HG03558 (cell line): Measurements from ENCODE around the gene HOXA3.

Experiments used
- ATAC-seq: cut with Tn5 transposase; IDR thresholded peaks from one replicate; pipeline ENCODE4 v1.9.1; 2021; ENCODE audit warnings: moderate number of reproducible peaks; ENCODE audit not compliant: unreplicated experiment; ENCODE audit errors: extremely low read depth

HOXA3 gene

DNA sequence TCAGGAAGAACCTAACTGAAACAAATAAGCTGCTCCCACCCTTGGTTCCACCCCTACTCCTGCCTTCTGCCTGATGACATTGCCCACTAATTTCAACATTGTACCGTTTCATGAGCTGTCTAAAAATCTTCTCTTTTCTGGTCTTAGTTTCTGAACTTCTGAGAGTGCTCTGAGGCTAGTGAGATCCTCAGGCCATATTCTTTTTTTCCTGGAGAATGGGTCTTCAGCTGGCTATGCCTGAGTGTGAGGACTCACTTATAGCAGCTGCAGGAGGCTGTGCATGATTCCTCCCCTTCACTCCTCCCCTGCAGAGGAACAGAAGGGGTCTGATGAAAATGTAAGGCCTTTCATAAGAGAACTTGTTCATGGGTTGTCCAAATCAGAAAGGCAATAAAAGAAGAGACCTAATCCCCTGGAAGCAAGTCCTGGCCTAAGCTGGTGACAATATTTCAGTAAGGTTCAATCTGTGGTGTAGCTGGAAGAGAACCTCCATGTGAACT lies 32.9 kb downstream of the HOXA3 start:
- ATAC-seq = no peak

DNA sequence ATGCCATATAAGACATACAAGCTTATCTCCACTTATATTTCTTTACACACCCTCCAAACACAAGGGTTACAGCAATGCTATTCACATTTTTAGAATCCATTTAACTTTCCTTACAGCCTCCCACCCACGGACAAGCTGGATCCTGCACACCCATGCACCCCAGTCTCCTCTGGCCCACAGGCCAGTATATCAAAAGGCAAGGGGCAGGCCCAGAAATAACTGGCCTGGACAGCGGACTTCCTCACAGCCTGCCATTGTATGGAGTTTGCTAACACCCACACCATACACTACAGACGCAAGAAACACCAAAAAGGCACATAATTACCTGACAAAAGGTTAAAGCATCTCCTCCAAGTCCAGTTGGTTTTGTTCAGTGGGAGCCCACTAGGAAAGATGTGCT lies 33.8 kb downstream of the HOXA3 start:
- no peak for ATAC-seq

DNA sequence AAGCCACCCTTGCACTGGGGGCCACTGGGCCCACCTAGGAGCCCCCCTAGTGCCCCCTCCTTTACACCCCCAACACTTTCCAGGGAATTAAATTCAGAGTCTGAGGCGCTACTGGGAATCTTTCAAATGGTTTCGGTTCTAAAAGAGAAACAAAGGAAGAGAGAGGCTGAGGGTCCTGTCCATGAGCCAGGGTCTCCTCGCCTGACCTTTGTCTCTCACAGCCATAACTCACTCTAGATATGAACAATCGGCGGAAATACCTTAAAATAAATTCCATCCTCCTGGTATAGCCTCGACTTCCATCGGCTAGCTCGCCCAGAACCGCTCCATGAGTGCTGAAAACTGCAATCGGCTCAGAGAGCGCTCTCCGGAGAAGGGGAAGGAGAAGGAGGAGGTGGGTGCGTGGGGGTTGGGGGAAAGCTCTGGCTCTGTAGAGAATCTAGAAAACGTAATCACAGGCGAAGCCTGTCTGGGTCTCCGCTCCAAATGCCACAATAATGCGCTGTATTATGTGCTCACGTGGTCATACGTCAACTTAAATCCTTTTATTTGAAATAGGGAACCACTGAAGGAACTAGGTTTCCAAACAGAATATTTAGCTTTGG lies 34.4 kb downstream of the HOXA3 start:
- no peak for ATAC-seq

DNA sequence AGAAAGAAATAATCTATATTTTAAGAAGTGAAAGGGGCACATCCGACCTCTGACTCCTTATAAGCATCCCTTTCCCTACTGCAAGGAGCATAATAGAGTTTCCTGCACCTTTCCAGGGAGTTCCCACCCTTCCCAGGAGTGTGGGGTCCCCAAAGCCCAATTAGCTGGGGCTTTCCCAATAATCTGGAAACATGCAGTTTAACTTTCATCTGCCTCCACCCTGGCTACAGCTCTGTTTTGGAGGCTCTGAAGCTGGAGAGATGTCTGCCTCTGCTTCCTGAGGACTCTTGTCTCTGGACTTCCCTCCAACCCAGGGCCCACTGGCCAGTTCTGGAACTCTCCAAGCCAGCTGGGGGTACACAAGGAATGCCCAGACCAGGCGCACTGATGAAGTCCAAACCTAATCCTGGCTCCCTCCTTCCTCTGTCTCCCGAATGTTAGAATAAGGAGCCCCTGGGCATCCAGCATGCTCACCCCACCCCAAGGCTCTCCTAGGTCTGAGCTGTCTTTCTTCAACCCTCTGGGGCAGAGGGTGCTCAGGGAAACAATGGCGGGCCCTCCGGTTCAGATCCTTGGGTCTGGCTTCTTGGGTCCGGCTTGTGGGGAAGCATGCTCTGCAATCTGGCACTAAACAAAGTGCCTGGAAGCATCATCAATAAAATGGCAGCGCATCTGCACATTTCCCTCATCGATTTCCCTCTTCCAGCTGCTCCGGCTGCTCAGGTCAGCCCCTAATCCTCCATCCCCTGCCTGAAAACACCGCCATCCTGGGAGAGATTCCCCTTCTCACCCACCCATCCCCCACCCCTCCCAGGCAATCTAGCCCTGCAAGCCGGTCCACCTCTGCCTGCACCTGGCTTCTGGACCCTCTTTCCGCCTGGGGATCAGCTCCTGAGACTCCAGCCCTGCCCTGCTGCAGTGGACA lies 35.2 kb downstream of the HOXA3 start:
- ATAC-seq = no peak

DNA sequence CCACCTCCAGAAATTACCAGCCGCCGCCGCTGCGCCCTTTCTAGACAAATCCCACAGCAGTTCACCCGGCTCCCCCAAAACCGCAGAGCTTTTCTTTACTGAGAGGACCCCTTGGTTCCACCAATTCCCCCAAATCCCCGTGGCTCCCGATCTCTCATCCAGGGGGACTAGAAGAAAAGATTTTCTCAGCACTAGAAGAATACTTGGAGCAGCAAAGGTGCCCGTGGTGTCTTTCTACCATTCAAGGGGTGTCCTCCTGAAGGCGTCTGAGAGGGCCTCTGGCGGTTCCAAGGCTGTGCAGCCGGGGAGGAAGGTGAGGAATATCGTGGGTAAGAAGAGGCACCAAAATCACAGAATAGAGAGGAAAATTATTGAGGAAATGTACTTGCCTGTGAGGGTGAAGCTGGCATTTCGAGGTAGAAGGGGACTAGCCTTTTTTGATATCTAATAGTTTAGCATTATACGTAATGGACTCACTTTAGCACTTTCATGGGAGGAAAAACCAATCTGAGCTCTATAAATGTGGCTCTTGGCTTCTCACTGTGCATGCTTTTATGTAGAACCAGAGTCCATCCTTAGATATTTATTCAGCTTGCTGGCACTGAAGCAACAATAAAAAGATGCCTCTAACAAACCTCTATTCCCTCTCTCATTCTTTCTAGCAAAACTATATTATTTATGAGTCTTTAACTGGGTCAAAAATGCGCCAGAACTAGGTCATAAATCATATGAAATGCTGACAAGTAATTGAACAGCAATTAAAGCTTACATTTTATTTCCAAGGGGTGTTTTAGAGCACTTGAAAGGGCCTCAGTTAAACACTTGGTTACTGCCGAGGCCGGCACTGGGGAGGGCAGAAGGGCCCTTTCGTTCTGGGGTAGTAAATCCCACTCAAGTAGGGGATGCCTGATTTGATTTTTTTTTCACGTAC lies 36.1 kb downstream of the HOXA3 start:
- no peak for ATAC-seq

DNA sequence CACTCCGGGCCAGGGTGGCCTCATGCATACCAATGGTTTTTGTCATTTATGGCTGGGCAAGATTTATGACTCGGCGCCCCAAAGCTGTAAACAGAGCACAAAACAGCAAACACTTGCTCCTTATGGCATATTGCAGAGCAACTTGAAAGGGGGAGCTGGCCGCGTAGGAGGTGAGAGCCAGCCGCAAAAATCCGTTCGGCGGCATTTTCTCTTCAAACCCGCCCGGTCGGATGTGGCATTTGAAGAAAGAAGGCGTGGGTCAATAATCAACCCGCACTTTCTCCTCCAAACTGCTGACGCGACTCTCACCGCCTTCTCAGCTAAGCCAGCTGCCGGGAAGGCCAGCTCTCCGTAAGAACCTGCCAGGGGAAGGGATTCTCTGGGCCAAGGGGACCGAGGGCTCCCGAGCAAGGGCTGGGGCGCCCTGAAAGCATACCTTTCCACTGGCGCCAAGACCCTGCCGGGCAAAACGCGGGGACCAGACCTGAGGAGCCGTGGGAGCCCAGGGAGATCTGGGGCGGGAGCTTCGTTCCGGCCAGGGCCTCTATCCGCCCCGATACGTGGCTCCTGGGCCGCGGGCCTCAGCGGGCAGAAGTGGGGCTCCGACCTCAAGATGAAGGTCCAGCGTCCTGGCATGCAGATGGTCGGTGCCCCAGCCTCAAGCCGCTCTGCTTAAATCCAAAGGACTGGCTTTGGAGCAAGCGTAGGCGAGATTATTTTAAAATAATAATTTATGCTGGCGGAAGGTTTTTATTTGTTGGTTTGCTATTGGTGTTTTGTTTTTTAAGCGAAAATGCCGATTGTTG lies 37.0 kb downstream of the HOXA3 start:
- no peak for ATAC-seq

DNA sequence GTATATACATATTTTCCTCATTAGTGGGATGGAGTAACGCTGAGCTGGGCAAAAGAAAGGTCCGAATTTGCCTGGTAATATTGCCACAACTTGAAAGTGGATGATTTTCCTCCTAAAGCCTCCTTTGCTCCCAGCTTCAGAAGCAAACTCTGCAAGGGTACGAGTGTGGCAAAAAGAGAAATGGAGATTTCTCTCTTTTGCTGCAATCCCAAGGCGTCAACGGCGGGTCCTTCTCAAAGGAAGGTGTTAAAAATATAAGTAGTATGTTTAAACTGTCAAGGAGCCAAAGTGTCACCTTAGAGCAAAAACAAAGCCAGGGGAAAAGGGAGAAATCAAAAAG lies 37.5 kb downstream of the HOXA3 start:
- no peak for ATAC-seq

DNA sequence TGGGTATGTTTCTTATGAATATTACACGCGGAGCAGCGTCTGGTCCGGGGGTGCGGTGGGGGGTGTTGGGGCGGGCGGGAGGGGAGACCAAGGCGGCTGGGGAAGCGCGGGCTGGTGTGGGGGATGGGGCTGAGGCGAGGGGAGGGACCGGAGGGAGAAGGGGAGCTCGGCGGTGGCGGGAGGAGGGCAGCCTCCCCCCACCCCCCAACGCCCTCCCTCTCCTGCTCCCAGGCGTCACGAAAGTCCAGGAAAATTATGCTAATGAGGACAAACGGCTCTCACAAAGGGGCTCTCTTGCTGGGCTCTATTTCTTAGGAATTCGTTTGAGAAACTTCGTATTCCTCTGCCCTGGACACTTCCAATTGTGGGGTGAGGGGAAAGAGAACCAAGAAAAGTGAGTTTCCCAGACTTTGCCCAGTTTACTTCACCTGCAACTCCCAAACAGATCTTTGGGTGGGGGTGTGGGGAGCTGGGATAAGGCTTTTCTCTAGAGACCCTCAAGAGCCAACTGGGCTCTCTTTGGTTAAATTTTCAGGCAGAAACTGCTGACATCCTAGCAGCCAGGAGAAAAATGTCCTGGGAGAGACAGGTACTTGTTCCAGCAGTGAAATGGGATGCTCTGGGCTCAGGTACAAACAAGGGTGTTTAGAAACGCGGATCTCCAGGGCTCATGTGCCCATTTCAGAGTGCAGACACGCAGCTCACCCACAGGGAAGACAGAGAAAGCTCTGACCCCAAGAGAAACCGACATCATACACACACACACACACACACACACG lies 38.2 kb downstream of the HOXA3 start:
- ATAC-seq = no peak

DNA sequence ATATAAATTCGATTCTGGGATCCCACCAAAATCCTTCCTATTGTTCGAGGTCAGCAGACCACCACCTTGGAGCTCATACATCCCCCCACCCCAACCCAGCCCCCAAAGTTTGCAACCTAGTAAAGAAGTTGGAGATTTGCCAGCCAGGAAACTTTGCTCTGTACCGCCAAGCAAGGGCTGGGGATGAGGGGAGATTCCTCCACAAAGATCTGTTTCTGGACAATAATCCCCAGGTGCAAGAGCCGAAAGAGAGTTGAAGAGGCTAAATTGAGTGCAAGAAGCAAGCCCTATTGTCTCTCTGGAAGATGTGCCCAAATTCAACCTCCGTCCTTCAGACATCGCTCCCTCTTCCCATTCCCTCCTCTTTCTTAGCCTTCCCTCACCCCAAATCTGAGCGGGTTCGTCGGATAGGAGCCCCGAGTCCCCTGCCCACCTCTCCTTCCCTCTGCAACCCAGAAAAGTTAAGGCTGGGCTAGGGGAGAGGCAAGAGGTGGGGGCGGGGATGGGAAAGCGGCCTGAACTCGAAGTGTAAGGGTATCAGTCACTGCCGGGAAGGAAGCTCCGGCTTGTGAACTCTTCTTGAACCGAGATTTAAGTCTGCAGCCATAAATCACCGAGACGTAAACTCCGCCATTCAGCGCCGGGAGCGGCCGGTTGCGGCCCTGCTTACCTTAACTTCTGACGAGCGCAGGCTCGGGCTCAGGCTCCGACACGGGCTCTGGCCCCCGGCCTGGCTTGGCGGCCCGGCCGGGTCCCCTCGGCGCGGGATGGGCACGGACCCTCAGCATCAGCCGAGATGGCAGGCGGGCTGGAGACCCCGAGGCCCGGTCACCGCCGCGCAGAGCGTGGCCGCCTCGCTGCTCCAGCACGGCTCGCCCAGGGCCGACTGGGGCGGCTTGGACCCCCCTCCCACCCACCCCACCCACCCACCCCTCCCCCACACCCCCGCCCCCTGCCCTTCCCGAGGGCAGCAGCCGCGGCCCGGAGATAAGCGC lies 39.1 kb downstream of the HOXA3 start:
- no peak for ATAC-seq

DNA sequence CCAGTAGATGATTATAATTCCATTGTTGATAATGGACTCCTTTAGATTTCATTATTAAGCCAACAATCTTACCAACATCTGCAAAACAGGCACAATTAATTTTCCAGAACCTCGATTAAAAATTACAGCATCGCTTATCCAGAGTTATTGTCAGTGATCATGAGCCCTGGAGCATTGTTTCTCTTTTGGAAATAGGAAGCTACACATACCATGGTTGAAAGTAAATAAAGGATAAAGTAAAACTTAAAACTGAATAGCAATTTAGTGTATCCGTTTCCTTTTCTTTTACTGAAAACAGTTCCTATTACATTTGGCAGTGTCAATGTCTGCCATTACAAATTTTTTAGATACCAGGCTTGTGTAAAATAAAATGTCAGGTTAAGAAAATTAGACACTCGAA lies 40.0 kb downstream of the HOXA3 start:
- ATAC-seq = no peak

DNA sequence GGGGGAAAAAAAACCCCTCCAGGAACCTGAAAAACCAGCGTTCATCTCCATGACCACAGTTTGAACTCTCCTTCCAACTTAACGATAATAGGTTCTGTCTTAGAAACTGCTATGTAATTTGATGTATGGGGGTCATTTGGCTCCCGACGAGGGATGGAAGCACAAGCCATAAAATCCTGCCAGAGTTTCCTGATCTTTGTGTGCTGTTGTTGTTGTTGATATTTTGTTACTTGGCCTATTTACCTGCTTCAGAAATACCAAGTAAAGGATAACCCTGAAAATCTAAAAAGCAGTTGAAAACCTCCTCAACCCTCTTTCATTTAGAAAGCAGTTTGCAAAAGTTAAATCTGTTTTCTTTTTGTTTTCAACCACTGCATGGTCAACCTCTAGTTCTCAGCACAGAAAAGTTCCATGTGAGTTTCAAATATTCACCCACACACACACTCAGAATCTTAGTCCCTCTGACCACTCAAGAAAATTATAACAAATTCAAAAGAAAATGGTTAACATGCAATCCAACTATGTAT lies 40.6 kb downstream of the HOXA3 start:
- ATAC-seq = no peak

DNA sequence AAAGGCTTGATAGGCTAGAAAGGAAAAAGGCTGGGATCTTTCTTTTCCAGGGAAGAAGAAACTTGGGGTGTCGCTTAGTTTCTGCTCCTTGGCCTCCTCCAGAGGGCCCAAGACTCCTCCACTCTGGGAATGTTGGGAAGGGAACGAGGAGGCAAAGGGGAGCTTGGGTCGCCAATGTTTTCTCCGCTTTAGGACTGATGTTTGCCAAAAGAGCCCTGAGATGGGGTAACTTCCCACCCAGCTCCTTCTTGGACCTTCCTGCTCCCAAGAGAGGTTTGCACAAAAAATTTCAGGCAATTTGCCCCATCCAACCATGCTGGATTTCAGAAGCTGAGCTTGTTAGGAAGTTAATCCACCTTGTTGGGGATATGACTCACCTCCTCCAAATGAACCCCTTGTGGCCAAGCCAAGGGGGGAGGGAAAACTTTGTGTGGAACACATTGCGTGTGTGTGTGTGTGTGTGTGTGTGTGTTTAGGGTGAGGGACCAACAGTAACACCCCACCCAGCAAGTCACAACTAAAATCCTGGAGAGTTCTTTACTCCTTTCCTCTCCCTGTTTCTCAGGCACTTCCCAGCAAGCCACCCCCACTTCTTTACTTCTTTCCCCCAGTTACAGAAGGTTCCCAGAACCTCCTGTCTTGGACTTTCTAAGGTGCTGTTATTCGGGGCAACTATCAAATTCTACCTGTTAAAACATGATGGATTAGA lies 41.2 kb downstream of the HOXA3 start:
- no peak for ATAC-seq

DNA sequence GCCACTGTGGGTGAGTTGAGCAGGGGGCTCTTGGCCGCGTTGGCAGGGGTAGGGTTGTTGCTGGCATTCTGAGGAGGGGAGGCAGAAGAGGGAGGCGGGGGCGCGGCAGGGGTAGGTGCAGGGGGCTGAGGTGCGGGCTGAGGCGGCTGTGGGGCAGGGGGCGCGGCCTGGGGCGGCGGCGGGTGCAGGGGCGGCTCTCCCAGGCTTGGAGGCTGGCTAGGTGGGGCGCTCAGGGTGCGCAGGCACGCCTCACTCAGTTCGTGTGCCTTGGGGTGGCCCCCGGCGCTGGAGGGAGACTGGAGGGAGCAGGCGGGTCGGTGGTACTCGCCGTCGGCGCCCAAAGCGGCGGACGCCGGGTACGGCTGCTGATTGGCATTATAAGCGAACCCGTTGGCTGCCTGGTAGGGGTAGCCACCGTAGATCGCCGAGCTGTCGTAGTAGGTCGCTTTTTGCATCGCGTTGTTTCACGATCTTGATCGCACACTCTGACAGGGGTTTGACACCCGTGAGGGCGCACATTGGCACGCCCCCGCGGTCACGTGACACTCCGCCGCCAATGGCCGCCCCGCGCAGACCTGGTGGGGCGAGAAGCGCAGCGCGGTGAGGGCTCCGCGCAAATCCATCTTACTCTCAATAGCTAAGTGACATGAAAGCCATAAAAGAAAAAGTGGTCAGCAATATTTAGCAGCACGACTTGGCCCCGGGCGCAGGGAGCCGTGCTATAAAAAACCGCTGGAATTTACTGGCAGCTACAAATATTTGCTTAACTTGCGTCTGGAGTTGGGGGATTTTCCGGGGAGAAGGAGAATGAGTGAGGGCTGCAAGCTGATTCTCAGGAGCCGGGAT lies 42.0 kb downstream of the HOXA3 start:
- no peak for ATAC-seq

DNA sequence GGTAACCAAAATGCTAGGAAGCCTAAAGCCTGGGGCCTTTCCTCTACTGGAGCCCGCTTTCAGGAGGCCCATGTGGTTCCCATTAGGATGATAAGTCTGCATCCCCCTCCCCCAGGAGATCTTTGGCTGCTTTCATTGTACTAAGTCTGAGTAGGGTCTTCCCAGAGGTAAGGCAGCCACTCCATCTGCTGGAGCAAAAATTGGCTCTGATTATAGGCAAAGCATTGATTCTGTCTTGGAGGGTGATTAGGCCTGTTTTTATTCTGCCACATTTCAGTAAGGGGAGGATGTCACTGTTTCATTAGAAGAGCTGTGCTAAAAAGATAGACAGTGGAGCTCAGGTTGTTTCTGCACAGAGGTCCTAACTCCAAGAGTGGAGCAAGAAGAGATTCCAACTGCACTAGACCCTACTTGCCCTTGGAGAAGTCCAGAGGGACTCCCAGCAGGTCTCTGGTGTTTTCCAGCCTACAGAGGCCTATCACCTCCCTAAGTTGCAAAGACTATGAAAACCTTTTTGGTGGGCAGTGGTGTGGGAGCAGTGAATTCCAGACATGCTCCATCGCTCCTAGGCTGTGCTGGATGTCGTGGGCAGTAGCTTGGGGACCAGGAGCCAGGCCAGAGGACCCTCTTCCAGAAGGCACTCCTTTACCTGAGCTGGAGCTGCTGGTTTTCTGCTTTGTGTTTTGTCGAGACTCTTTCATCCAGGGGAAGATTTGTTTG lies 42.8 kb downstream of the HOXA3 start:
- ATAC-seq = no peak

DNA sequence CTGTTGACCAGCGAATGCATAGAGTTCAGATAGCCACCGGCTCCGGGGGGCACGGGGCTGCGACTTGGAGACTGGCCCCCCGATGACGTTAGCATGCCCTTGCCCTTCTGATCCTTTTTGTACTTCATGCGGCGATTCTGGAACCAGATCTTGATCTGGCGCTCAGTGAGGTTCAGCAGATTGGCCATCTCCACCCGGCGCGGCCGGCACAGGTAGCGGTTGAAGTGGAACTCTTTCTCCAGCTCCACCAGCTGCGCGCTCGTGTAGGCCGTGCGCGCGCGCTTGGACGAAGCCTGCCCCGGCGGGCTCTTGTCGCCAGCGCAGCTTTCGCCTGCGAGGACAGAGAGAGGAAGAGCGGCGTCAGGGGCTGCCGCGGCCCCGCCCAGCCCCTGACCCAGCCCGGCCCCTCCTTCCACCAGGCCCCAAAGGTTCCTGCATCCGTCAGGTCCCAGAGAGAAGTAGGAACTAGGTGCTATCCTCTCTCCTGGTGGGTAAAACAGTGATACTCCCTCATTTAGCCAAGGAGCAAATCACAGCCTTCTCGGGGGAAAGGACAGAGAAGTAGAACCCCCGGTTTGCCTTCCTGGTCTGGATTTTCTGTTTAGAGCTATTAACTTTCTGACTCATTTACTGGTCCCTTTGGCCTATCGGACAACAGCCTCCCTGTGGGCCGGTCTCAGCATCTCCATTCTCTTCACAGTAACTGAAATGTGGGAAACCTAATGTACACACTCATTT lies 43.8 kb downstream of the HOXA3 start:
- ATAC-seq = no peak
